ENCODE results near the gene IL21.

The IL21 gene

GRCh38 chr4:122606364-122607043 lies 14.4 kb downstream of the IL21 start:
- no peak for DNase-seq (ENCODE audit: extremely low read depth, insufficient read length)
- no peak for TF ChIP-seq CTCF (IDR thresholded peaks at IDR 0.05; ENCODE audit: insufficient read depth, low read length, poor library complexity, severe bottlenecking)

GRCh38 chr4:122604146-122604545 lies 16.7 kb downstream of the IL21 start:
- no peak overlapping the region for H3K4me3 ChIP-seq (replicated peaks; ENCODE audit: low read depth, low read length)
- DNase-seq (ENCODE audit: extremely low read depth, insufficient read length), result no peak
- no peak for TF ChIP-seq CTCF (IDR thresholded peaks at IDR 0.05; ENCODE audit: insufficient read depth, low read length, poor library complexity, severe bottlenecking)
- H3K27me3 ChIP-seq (replicated peaks; ENCODE audit: control insufficient read depth, insufficient read depth, low read length), result peaks cover 3% of the 10 kb centered on the region
- no peaks in the 10 kb centered on the region for H3K36me3 ChIP-seq (ENCODE audit: control insufficient read depth, insufficient read depth, low read length)

More at GRCh38 chr4:122606364-122607043, 14.4 kb downstream of the IL21 start:
- no peak overlapping the region for H3K4me3 ChIP-seq (replicated peaks; ENCODE audit: low read depth, low read length)
- no peaks in the 10 kb centered on the region for H3K36me3 ChIP-seq (ENCODE audit: control insufficient read depth, insufficient read depth, low read length)
- peaks cover 3% of the 10 kb centered on the region for H3K27me3 ChIP-seq (replicated peaks; ENCODE audit: control insufficient read depth, insufficient read depth, low read length)

- Histone ChIP-seq H3K27me3 (replicated peaks; ENCODE audit: control insufficient read depth, insufficient read depth, low read length) (peaks cover 3% of the 10 kb centered on the region), H3K4me3 (replicated peaks; ENCODE audit: low read depth, low read length) (no peak overlapping the region), H3K36me3 (ENCODE audit: control insufficient read depth, insufficient read depth, low read length) (no peaks in the 10 kb centered on the region)
- DNase-seq (ENCODE audit: extremely low read depth, insufficient read length), result no peak
- no peak for TF ChIP-seq CTCF (IDR thresholded peaks at IDR 0.05; ENCODE audit: insufficient read depth, low read length, poor library complexity, severe bottlenecking)
These were observed 17.7 kb downstream of the IL21 start for GRCh38 chr4:122603156-122603574.

- TF ChIP-seq CTCF (IDR thresholded peaks at IDR 0.05; ENCODE audit: insufficient read depth, low read length, poor library complexity, severe bottlenecking), result peak; percentile 62
- Histone ChIP-seq H3K36me3 (ENCODE audit: control insufficient read depth, insufficient read depth, low read length) (no peaks in the 10 kb centered on the region), H3K4me3 (replicated peaks; ENCODE audit: low read depth, low read length) (no peak overlapping the region), H3K27me3 (replicated peaks; ENCODE audit: control insufficient read depth, insufficient read depth, low read length) (peaks cover 3% of the 10 kb centered on the region)
- DNase-seq (ENCODE audit: extremely low read depth, insufficient read length), result peak; percentile 13
These were observed 18.4 kb downstream of the IL21 start for GRCh38 chr4:122602277-122603142.

GRCh38 chr4:122591196-122591595 lies 29.7 kb downstream of the IL21 start:
- Histone ChIP-seq H3K4me3 (replicated peaks; ENCODE audit: low read depth, low read length) (no peak overlapping the region), H3K27me3 (replicated peaks; ENCODE audit: control insufficient read depth, insufficient read depth, low read length) (no peaks in the 10 kb centered on the region), H3K36me3 (ENCODE audit: control insufficient read depth, insufficient read depth, low read length) (no peaks in the 10 kb centered on the region)
- no peak for DNase-seq (ENCODE audit: extremely low read depth, insufficient read length)
- TF ChIP-seq CTCF (IDR thresholded peaks at IDR 0.05; ENCODE audit: insufficient read depth, low read length, poor library complexity, severe bottlenecking), result no peak

Data from GM06990 (cell line).